H1 (cell line): ENCODE measurements around the gene IL7R. TPM values are rescaled to one million over a fixed set of nuclear protein-coding genes. Genes with fewer than 3 reads are reported as not detected.

Experiments
- CTCF ChIA-PET: fragments of 300-600 bp; sonication (Branson Sonifier 250); formaldehyde crosslinking; loops from one replicate; lab custom pipeline; 2021; ENCODE audit not compliant: partially characterized antibody; lab: Charles Lee
- POLR2A ChIA-PET: fragments of 300-600 bp; sonication (Branson Sonifier 250); formaldehyde crosslinking; loops from one replicate; lab custom pipeline; 2021; ENCODE audit warnings: inconsistent platforms; ENCODE audit not compliant: partially characterized antibody; lab: Charles Lee
- DNase-seq, 2 experiments: peaks; one replicate each; pipeline versions ENCODE4 v3.0.0 to v3.0.0-alpha.2; 2010 to 2022; ENCODE audit warnings: low spot score in 2 of 2, low read depth in 1 of 2, mixed read lengths in 1 of 2
- FAIRE-seq: peaks from 2 replicates; lab custom pipeline; 2011; peaks lifted over from hg19 to GRCh38; lab: Jason Lieb, UNC
- H2AFZ ChIP-seq: 2 replicates; pipeline ENCODE4 v1.8.1; 2012; ENCODE audit warnings: low read length, inconsistent platforms
- H2AK5ac ChIP-seq: 2 replicates; pipeline ENCODE4 v1.6.1; 2013; ENCODE audit warnings: low read depth, low read length
- H2BK120ac ChIP-seq: replicated peaks from 2 replicates; pipeline ENCODE3; 2013; ENCODE audit warnings: low read depth, low read length, inconsistent platforms
- H2BK12ac ChIP-seq: 2 replicates; pipeline ENCODE4 v1.6.1; 2013; ENCODE audit warnings: low read depth, low read length
- H2BK15ac ChIP-seq: 2 replicates; pipeline ENCODE4 v1.6.1; 2013; ENCODE audit warnings: low read length
- H2BK20ac ChIP-seq: 2 replicates; pipeline ENCODE4 v1.6.1; 2013; ENCODE audit warnings: low read length
- H2BK5ac ChIP-seq: 2 replicates; pipeline ENCODE4 v1.6.1; 2013; ENCODE audit warnings: low read depth, low read length
- H3K14ac ChIP-seq: 2 replicates; pipeline ENCODE4 v1.6.1; 2013; ENCODE audit warnings: inconsistent platforms; ENCODE audit not compliant: insufficient read length
- H3K18ac ChIP-seq: 2 replicates; pipeline ENCODE4 v1.6.1; 2013; ENCODE audit warnings: low read length; ENCODE audit errors: extremely low read depth
- H3K23ac ChIP-seq: 2 replicates; pipeline ENCODE4 v1.6.1; 2013; ENCODE audit warnings: inconsistent platforms; ENCODE audit not compliant: insufficient read length
- H3K23me2 ChIP-seq: 2 replicates; pipeline ENCODE4 v1.6.1; 2013; ENCODE audit warnings: low read depth, low read length
- H3K27ac ChIP-seq: 2 replicates; pipeline ENCODE4 v1.6.1; 2011; ENCODE audit warnings: low read depth, low read length, inconsistent platforms
- H3K27me3 ChIP-seq, 4 experiments: replicated peaks in 1 of 4; 1 replicate in 1 of 4; 2 replicates in 3 of 4; pipeline versions ENCODE4 v1.6.1 to v1.8.1; 2011 to 2013; ENCODE audit warnings: low read length in 3 of 4, mild to moderate bottlenecking in 3 of 4, inconsistent platforms in 2 of 4, mixed read lengths in 2 of 4, moderate library complexity in 1 of 4; ENCODE audit not compliant: control insufficient read depth in 3 of 4, insufficient read depth in 3 of 4; ENCODE audit errors: extremely low read depth in 1 of 4
- H3K36me3 ChIP-seq, 4 experiments: 2 replicates each; pipeline versions ENCODE4 v1.6.1 to v1.8.1; 2011 to 2013; ENCODE audit warnings: mild to moderate bottlenecking in 4 of 4, low read length in 3 of 4, moderate library complexity in 2 of 4, control low read depth in 1 of 4, inconsistent platforms in 1 of 4; ENCODE audit not compliant: insufficient read depth in 4 of 4, control insufficient read depth in 2 of 4
- H3K4ac ChIP-seq: replicated peaks from 2 replicates; pipeline ENCODE3; 2013; ENCODE audit warnings: low read length, low read depth, mixed read lengths, inconsistent platforms; ENCODE audit not compliant: insufficient read length
- H3K4me1 ChIP-seq, 4 experiments: replicated peaks in 1 of 4; 1 replicate in 1 of 4; 2 replicates in 3 of 4; pipeline versions ENCODE4 v1.6.1 to v1.8.1; 2011 to 2013; ENCODE audit warnings: low read length in 3 of 4, inconsistent platforms in 2 of 4, mixed read lengths in 1 of 4; ENCODE audit not compliant: insufficient read depth in 4 of 4, control insufficient read depth in 3 of 4
- H3K4me2 ChIP-seq, 2 experiments: 2 replicates each; pipeline versions ENCODE4 v1.6.1 to v1.8.1; 2011 to 2013; ENCODE audit warnings: low read depth in 2 of 2, low read length in 2 of 2, control low read depth in 1 of 2, inconsistent platforms in 1 of 2, mild to moderate bottlenecking in 1 of 2; ENCODE audit not compliant: insufficient read depth in 1 of 2
- H3K4me3 ChIP-seq, 4 experiments: fragments of 200-600, 300-600 bp in 1 of 4; sonication (generic), shearing (Covaris generic), sonication (Bioruptor Twin) in 1 of 4; 2 replicates each; pipeline versions ENCODE4 v1.5.1 to v1.8.1; 2011 to 2016; ENCODE audit warnings: low read length in 4 of 4, low read depth in 3 of 4, control low read depth in 2 of 4, inconsistent platforms in 2 of 4, mild to moderate bottlenecking in 2 of 4, mixed read lengths in 1 of 4, moderate library complexity in 1 of 4; ENCODE audit not compliant: insufficient read depth in 2 of 4; ENCODE audit errors: extremely low read depth in 1 of 4
- H3K56ac ChIP-seq: replicated peaks from 2 replicates; pipeline ENCODE3; 2013; ENCODE audit warnings: low read depth, mild to moderate bottlenecking, mixed read lengths, low read length, inconsistent platforms; ENCODE audit not compliant: insufficient read length
- H3K79me1 ChIP-seq: 2 replicates; pipeline ENCODE4 v1.6.1; 2013; ENCODE audit warnings: low read depth, low read length, control low read depth
- H3K79me2 ChIP-seq, 2 experiments: 2 replicates each; pipeline versions ENCODE4 v1.6.1 to v1.8.1; 2012 to 2013; ENCODE audit warnings: low read length in 2 of 2, mild to moderate bottlenecking in 2 of 2, inconsistent platforms in 1 of 2; ENCODE audit not compliant: insufficient read depth in 2 of 2, control insufficient read depth in 1 of 2
- H3K9ac ChIP-seq, 4 experiments: replicated peaks in 1 of 4; 1 replicate in 1 of 4; 2 replicates in 3 of 4; pipeline versions ENCODE4 v1.6.1 to v1.8.1; 2011 to 2013; ENCODE audit warnings: low read depth in 3 of 4, low read length in 3 of 4, control low read depth in 2 of 4, mild to moderate bottlenecking in 2 of 4, moderate library complexity in 2 of 4, inconsistent platforms in 1 of 4; ENCODE audit errors: extremely low read depth in 1 of 4
- H3K9me3 ChIP-seq, 2 experiments: 2 replicates each; pipeline versions ENCODE4 v1.6.1 to v1.8.1; 2012 to 2013; ENCODE audit warnings: mild to moderate bottlenecking in 2 of 2, moderate library complexity in 2 of 2, control low read depth in 1 of 2, inconsistent platforms in 1 of 2, low read depth in 1 of 2, low read length in 1 of 2, mixed read lengths in 1 of 2; ENCODE audit not compliant: insufficient read depth in 2 of 2
- H4K20me1 ChIP-seq, 2 experiments: replicated peaks in 1 of 2; 2 replicates each; pipeline versions ENCODE3 to v1.8.1; 2011 to 2013; ENCODE audit warnings: inconsistent platforms in 2 of 2, low read length in 2 of 2, mild to moderate bottlenecking in 1 of 2; ENCODE audit not compliant: insufficient read depth in 2 of 2, control insufficient read depth in 1 of 2
- H4K5ac ChIP-seq: 2 replicates; pipeline ENCODE4 v1.6.1; 2013; ENCODE audit warnings: low read length, low read depth, mixed read lengths, inconsistent platforms; ENCODE audit not compliant: insufficient read length
- H4K8ac ChIP-seq: 2 replicates; pipeline ENCODE4 v1.8.0; 2013; ENCODE audit warnings: mild to moderate bottlenecking, moderate library complexity, low read length, inconsistent platforms; ENCODE audit not compliant: insufficient read depth; ENCODE audit errors: extremely low read depth
- H4K91ac ChIP-seq: replicated peaks from 2 replicates; pipeline ENCODE3; 2013; ENCODE audit warnings: low read length, mixed read lengths, inconsistent platforms; ENCODE audit not compliant: insufficient read length
- CBX5 ChIP-seq: fragments of 300-800, 300-1000 bp; sonication (generic); IDR thresholded peaks from 2 replicates; pipeline ENCODE4 v1.7.1; 2016; ENCODE audit warnings: antibody characterized with exemption, low read length, low read depth
- EZH2 ChIP-seq: fragments of 200-600 bp; sonication (generic); IDR thresholded peaks from 2 replicates; pipeline ENCODE4 v1.7.1; 2012; ENCODE audit warnings: low read depth, mild to moderate bottlenecking, moderate library complexity, low read length, inconsistent platforms; ENCODE audit not compliant: severe bottlenecking
- GABPA ChIP-seq: IDR thresholded peaks from 2 replicates; pipeline ENCODE4 v1.6.1; 2011; ENCODE audit warnings: mild to moderate bottlenecking, low read length, moderate library complexity, borderline replicate concordance; ENCODE audit not compliant: insufficient read depth
- NANOG ChIP-seq: IDR thresholded peaks from 2 replicates; pipeline ENCODE4 v1.6.1; 2011; ENCODE audit warnings: low read length, low read depth, mild to moderate bottlenecking, inconsistent platforms; ENCODE audit not compliant: insufficient read depth, poor library complexity, severe bottlenecking
- RFX5 ChIP-seq: IDR thresholded peaks from 2 replicates; pipeline ENCODE4 v1.6.1; 2011; ENCODE audit warnings: low read depth, low read length, improper control_type of control experiment, borderline replicate concordance
- TBP ChIP-seq: IDR thresholded peaks from 2 replicates; pipeline ENCODE4 v1.6.1; 2011; ENCODE audit warnings: low read depth, low read length, improper control_type of control experiment
- TEAD4 ChIP-seq: IDR thresholded peaks from 2 replicates; pipeline ENCODE4 v1.6.1; 2012; ENCODE audit warnings: low read depth, low read length, inconsistent platforms, mixed read lengths
- WGBS, 2 experiments: shearing (Covaris generic) in 1 of 2; methylation state at CpG; one replicate each; pipeline versions ENCODE4 v1.1.6 to v1.1.7; 2013 to 2015; ENCODE audit warnings: low lambda C conversion rate in 2 of 2, mixed read lengths in 2 of 2, inconsistent platforms in 1 of 2, low coverage in 1 of 2, missing lambda C conversion rate in 1 of 2; ENCODE audit not compliant: insufficient replicate concordance in 2 of 2, insufficient coverage in 1 of 2, insufficient read length in 1 of 2; ENCODE audit errors: extremely low coverage in 1 of 2, missing lambda C conversion rate in 1 of 2; 5-methylcytosine and 5-hydroxymethylcytosine counted together
- polyA plus RNA-seq, 7 experiments: library from polyadenylated mRNA; depleted of rRNA in 3 of 7; stranded (reverse) in 5 of 7; unstranded in 2 of 7; fragments of >200 nt in 5 of 7; fragments of 200-250 nt in 2 of 7; gene quantifications; 1 replicate in 5 of 7; 2 replicates in 1 of 7; 4 replicates in 1 of 7; pipeline versions ENCODE4 v1.2.1 to v1.2.3, GENCODE V29; 2011 to 2013; ENCODE audit warnings: missing spikeins in 2 of 7, mixed read lengths in 2 of 7
- total RNA-seq: library from RNA; stranded (reverse); fragmentation: NEBNext Ultra II Directional; extraction: Animal tissue kit (Norgen Biotek cat#: 25700); gene quantifications from 2 replicates; pipeline ENCODE4 v1.2.1, GENCODE V29; 2021
- TF ChIP-seq, protein P1 (sequence below): IDR thresholded peaks from 2 replicates; pipeline ENCODE4 v1.6.1; 2012; ENCODE audit warnings: inconsistent platforms
- TF ChIP-seq, protein P2 (sequence below): IDR thresholded peaks from 2 replicates; pipeline ENCODE4 v1.6.1; 2011; ENCODE audit warnings: low read depth, mild to moderate bottlenecking, low read length; ENCODE audit not compliant: insufficient read depth

The IL7R gene
- total and polyA plus RNA-seq, 2 of the 8 experiments (the other 6 are each of a cell fraction or from before 2014, with no cell fraction given): not detected

GRCh38 chr5:35838370-35839042 is 18.2 kb upstream of the IL7R start:
- CTCF ChIA-PET: interaction anchor here (0.8 kb wide), 1 partner anchor 35 kb away, joined by 3 read pairs; no protein-coding TSS in a partner anchor
- H2BK5ac ChIP-seq: no peak overlapping the region
- POLR2A ChIA-PET: no interaction called here
- no peak overlapping the region for H3K18ac ChIP-seq
- H3K23ac ChIP-seq: no peak overlapping the region
- H4K20me1 ChIP-seq: no peaks in the 10 kb centered on the region
- TF ChIP-seq RFX5: no peak
- TF ChIP-seq NANOG: no peak
- no peak for TF ChIP-seq TBP
- no peak for TF ChIP-seq GABPA
- TF ChIP-seq EZH2: no peak
- no peak for TF ChIP-seq TEAD4
- TF ChIP-seq, protein P1, sequence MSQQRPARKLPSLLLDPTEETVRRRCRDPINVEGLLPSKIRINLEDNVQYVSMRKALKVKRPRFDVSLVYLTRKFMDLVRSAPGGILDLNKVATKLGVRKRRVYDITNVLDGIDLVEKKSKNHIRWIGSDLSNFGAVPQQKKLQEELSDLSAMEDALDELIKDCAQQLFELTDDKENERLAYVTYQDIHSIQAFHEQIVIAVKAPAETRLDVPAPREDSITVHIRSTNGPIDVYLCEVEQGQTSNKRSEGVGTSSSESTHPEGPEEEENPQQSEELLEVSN: no peak
- no peak for TF ChIP-seq CBX5
- TF ChIP-seq, protein P2, sequence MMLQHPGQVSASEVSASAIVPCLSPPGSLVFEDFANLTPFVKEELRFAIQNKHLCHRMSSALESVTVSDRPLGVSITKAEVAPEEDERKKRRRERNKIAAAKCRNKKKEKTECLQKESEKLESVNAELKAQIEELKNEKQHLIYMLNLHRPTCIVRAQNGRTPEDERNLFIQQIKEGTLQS: no peak
- H3K9ac ChIP-seq: no peak overlapping the region
- H3K79me2 ChIP-seq: no peaks in the 10 kb centered on the region
- no peak overlapping the region for H2BK12ac ChIP-seq
- H4K5ac ChIP-seq: no peak overlapping the region
- H2BK20ac ChIP-seq: no peak overlapping the region
- H3K9me3 ChIP-seq: 0 out of 4 replicates have a peak, but pooled peaks cover 0 to 3% of the 10 kb centered on the region in 2 experiments
- no peak overlapping the region for H3K4me3 ChIP-seq
- H3K4me2 ChIP-seq: no peak overlapping the region
- no peaks in the 10 kb centered on the region for H3K23me2 ChIP-seq
- no peak overlapping the region for H3K27ac ChIP-seq
- no peaks in the 10 kb centered on the region for H3K4me1 ChIP-seq
- no peaks in the 10 kb centered on the region for H3K36me3 ChIP-seq
- H3K4ac ChIP-seq: no peak overlapping the region
- no peaks in the 10 kb centered on the region for H3K27me3 ChIP-seq
- H2AK5ac ChIP-seq: no peak overlapping the region
- H4K91ac ChIP-seq: no peak overlapping the region
- H3K79me1 ChIP-seq: no peaks in the 10 kb centered on the region
- no peak for FAIRE-seq
- no peak overlapping the region for H2BK15ac ChIP-seq
- WGBS, 2 experiments: 91% methylated on average over 5 of the region's 5 CpGs; no CpG with 5 or more reads in 1 of the 2 experiments
- no peak overlapping the region for H4K8ac ChIP-seq
- DNase-seq: no peak
- H2AFZ ChIP-seq: no peak overlapping the region
- H3K14ac ChIP-seq: no peak overlapping the region
- H2BK120ac ChIP-seq: no peak overlapping the region
- H3K56ac ChIP-seq: no peak overlapping the region
